Type B pancreatic cell (in vitro differentiated cells): ENCODE results near the gene FOXL2NB. TPM values are rescaled to one million over a fixed set of nuclear protein-coding genes. Genes with fewer than 3 reads are reported as not detected.

ENCODE experiments used
- DNase-seq: peaks from one replicate; pipeline ENCODE4 v3.0.0; 2021; ENCODE audit warnings: mixed read lengths; ENCODE audit not compliant: unreplicated experiment; ENCODE audit errors: extremely low spot score
- H3K27ac Mint-ChIP-seq: 2 replicates; pipeline ENCODE4 v1.8.0; 2021; ENCODE audit warnings: mild to moderate bottlenecking, mixed read lengths
- H3K27me3 Mint-ChIP-seq: 2 replicates; pipeline ENCODE4 v1.8.0; 2021; ENCODE audit warnings: mixed read lengths
- H3K36me3 Mint-ChIP-seq: 2 replicates; pipeline ENCODE4 v1.8.0; 2021; ENCODE audit warnings: mixed read lengths
- H3K4me1 Mint-ChIP-seq: one replicate; pipeline ENCODE4 v1.8.0; 2021; ENCODE audit warnings: mixed read lengths; ENCODE audit not compliant: unreplicated experiment
- H3K4me3 Mint-ChIP-seq: 2 replicates; pipeline ENCODE4 v1.8.0; 2021; ENCODE audit warnings: mild to moderate bottlenecking, mixed read lengths
- H3K9me3 Mint-ChIP-seq: 2 replicates; pipeline ENCODE4 v1.8.0; 2021; ENCODE audit warnings: mixed read lengths
- CTCF ChIP-seq: fragments of 200-600 bp; sonication (generic); conservative IDR thresholded peaks from 2 replicates; pipeline ENCODE4 v1.5.0; 2021; ENCODE audit warnings: antibody characterized with exemption, mild to moderate bottlenecking
- total RNA-seq: library from RNA; stranded (reverse); gene quantifications from 2 replicates; pipeline ENCODE4 v1.2.1, GENCODE V29; 2021; ENCODE audit warnings: low replicate concordance

FOXL2NB gene
- total RNA-seq, 1 donor from 2014 or later = 0.34 TPM

GRCh38 chr3:138984816-138985215, 37.8 kb downstream of the FOXL2NB start:
- H3K4me1 Mint-ChIP-seq = peaks cover 3% of the 10 kb centered on the region
- H3K36me3 Mint-ChIP-seq = no peaks in the 10 kb centered on the region
- H3K9me3 Mint-ChIP-seq = no peaks in the 10 kb centered on the region
- no peak overlapping the region for H3K4me3 Mint-ChIP-seq
- peaks cover 45% of the 10 kb centered on the region for H3K27me3 Mint-ChIP-seq
- TF ChIP-seq CTCF = no peak
- no peak for DNase-seq
- H3K27ac Mint-ChIP-seq = no peak overlapping the region

- no peak for TF ChIP-seq CTCF
- Mint-ChIP-seq H3K4me3 (no peak overlapping the region), H3K27me3 (peaks cover 43% of the 10 kb centered on the region), H3K27ac (no peak overlapping the region), H3K9me3 (no peaks in the 10 kb centered on the region), H3K4me1 (peaks cover 3% of the 10 kb centered on the region), H3K36me3 (no peaks in the 10 kb centered on the region)
- no peak for DNase-seq
These were observed 38.9 kb downstream of the FOXL2NB start for GRCh38 chr3:138985932-138986331.

GRCh38 chr3:138987181-138987580, 40.2 kb downstream of the FOXL2NB start:
- peaks cover 42% of the 10 kb centered on the region for H3K27me3 Mint-ChIP-seq
- peaks cover 3% of the 10 kb centered on the region for H3K4me1 Mint-ChIP-seq
- TF ChIP-seq CTCF = no peak
- no peak for DNase-seq
- H3K36me3 Mint-ChIP-seq = no peaks in the 10 kb centered on the region
- H3K4me3 Mint-ChIP-seq = no peak overlapping the region
- no peak overlapping the region for H3K27ac Mint-ChIP-seq
- H3K9me3 Mint-ChIP-seq = no peaks in the 10 kb centered on the region

- Mint-ChIP-seq H3K4me3 (no peak overlapping the region), H3K27me3 (peaks cover 57% of the 10 kb centered on the region)
- no peak for DNase-seq
These were observed 48.7 kb downstream of the FOXL2NB start for GRCh38 chr3:138995706-138996105.

More at GRCh38 chr3:138995706-138996105, 48.7 kb downstream of the FOXL2NB start:
- Mint-ChIP-seq H3K36me3 (no peaks in the 10 kb centered on the region), H3K27ac (no peak overlapping the region), H3K4me1 (no peaks in the 10 kb centered on the region), H3K9me3 (no peaks in the 10 kb centered on the region)
- TF ChIP-seq CTCF = no peak

Other genes with a start within 250 kb of the FOXL2NB start
- gene PIK3CB, start 112.3 kb upstream of the FOXL2NB start, total RNA-seq = 14.8 and 16.7 TPM in 2 replicates
- gene FOXL2, start 80 bp upstream of the FOXL2NB start, total RNA-seq = 0.75 and 0.81 TPM in 2 replicates
- gene PRR23A, start 59.1 kb downstream of the FOXL2NB start, total RNA-seq = not detected in 2 replicates
- gene PRR23B, start 73.7 kb downstream of the FOXL2NB start, total RNA-seq = not detected in 2 replicates
- not detected in 2 replicates for gene PRR23C, start 97.7 kb downstream of the FOXL2NB start, total RNA-seq